K562 (cell line): Measurements from ENCODE around the gene DSCAM. TPM values are rescaled to one million over a fixed set of nuclear protein-coding genes. Genes with fewer than 3 reads are reported as not detected.

Source experiments
- ATAC-seq: fragments of 200-7000 bp; cut with Tn5 transposase; 3 replicates; pipeline ENCODE4 v1.9.1; 2020; ENCODE audit warnings: moderate library complexity
- BruUV-seq: library from RNA; stranded (reverse); fragments of 400-500 nt; replicated peaks from 2 replicates; lab custom pipeline; 2021; lab: Mats Ljungman, UMichigan
- CTCF ChIA-PET: fragments of 300-600 bp; formaldehyde crosslinking; extraction: SDS; loops from one replicate; lab custom pipeline; 2021; ENCODE audit warnings: low intra/inter-chr PET ratio; lab: Yijun Ruan, JAX
- POLR2A ChIA-PET: fragments of 300-600, 350-650 bp; sonication (Branson Sonifier 250); formaldehyde crosslinking; extraction: SDS; loops from one replicate; lab custom pipeline; 2021; ENCODE audit warnings: antibody characterized with exemption, inconsistent platforms; lab: Yijun Ruan, JAX
- DNase-seq, 4 experiments: peaks; one replicate each; pipeline versions ENCODE4 v3.0.0 to v3.0.0-alpha.2; 2011 to 2018; ENCODE audit warnings: low spot score in 3 of 4, mixed read lengths in 3 of 4; ENCODE audit errors: extremely low read depth in 1 of 4
- FAIRE-seq: peaks from 2 replicates; lab custom pipeline; 2011; peaks lifted over from hg19 to GRCh38; lab: Jason Lieb, UNC
- H2AFZ ChIP-seq: 2 replicates; pipeline ENCODE4 v1.6.0; 2011; ENCODE audit warnings: low read depth, low read length, control low read depth, inconsistent platforms
- H3K27ac ChIP-seq: fragments of 200-600 bp; 3 replicates; pipeline ENCODE4 v1.8.0; 2011; ENCODE audit warnings: low read depth, mild to moderate bottlenecking, control low read depth, inconsistent platforms, low read length, moderate library complexity, mixed read lengths; ENCODE audit errors: extremely low read depth
- H3K27me3 ChIP-seq, 2 experiments: fragments of 300-600 bp in 1 of 2; 2 replicates in 1 of 2; 3 replicates in 1 of 2; pipeline versions ENCODE4 v1.6.0 to v1.8.0; 2011; ENCODE audit warnings: inconsistent platforms in 2 of 2, low read length in 2 of 2, mild to moderate bottlenecking in 1 of 2, mixed read lengths in 1 of 2, moderate library complexity in 1 of 2; ENCODE audit not compliant: control insufficient read depth in 2 of 2, insufficient read depth in 2 of 2
- H3K36me3 ChIP-seq: fragments of 300-600 bp; 3 replicates; pipeline ENCODE4 v1.8.0; 2011; ENCODE audit warnings: mild to moderate bottlenecking, low read length, inconsistent platforms; ENCODE audit not compliant: control insufficient read depth, insufficient read depth
- H3K4me1 ChIP-seq, 2 experiments: fragments of 200-600 bp in 1 of 2; replicated peaks in 1 of 2; 2 replicates in 1 of 2; 3 replicates in 1 of 2; pipeline versions ENCODE4 v1.5.1 to v1.8.0; 2011; ENCODE audit warnings: inconsistent platforms in 2 of 2, low read length in 2 of 2, mild to moderate bottlenecking in 1 of 2, mixed read lengths in 1 of 2, moderate library complexity in 1 of 2; ENCODE audit not compliant: control insufficient read depth in 2 of 2, insufficient read depth in 2 of 2
- H3K4me2 ChIP-seq: 2 replicates; pipeline ENCODE4 v1.6.1; 2011; ENCODE audit warnings: low read length, control low read depth, inconsistent platforms, mixed read lengths; ENCODE audit not compliant: insufficient read depth
- H3K4me3 ChIP-seq: fragments of 200-600 bp; sonication (generic), shearing (Covaris generic); 2 replicates; pipeline ENCODE4 v1.5.1; 2016; ENCODE audit warnings: control low read depth, inconsistent platforms
- H3K79me2 ChIP-seq: fragments of 200-600 bp; 3 replicates; pipeline ENCODE4 v1.8.0; 2011; ENCODE audit warnings: low read length, inconsistent platforms; ENCODE audit not compliant: control insufficient read depth, insufficient read depth
- H3K9ac ChIP-seq, 2 experiments: 2 replicates each; pipeline versions ENCODE4 v1.6.0 to v1.6.1; 2011; ENCODE audit warnings: low read depth in 2 of 2, low read length in 2 of 2, control low read depth in 1 of 2, inconsistent platforms in 1 of 2, mild to moderate bottlenecking in 1 of 2, mixed read lengths in 1 of 2; ENCODE audit not compliant: insufficient read depth in 1 of 2
- H3K9me1 ChIP-seq: one replicate; pipeline ENCODE4 v1.6.0; 2011; ENCODE audit warnings: inconsistent platforms, mild to moderate bottlenecking, low read length, moderate library complexity; ENCODE audit not compliant: control insufficient read depth, insufficient read depth
- H3K9me3 ChIP-seq: replicated peaks from 2 replicates; pipeline ENCODE4 v1.5.1; 2011; ENCODE audit warnings: low read depth, low read length, inconsistent platforms; ENCODE audit not compliant: control insufficient read depth, insufficient read depth
- H4K20me1 ChIP-seq: replicated peaks from 2 replicates; pipeline ENCODE4 v1.6.1; 2011; ENCODE audit warnings: low read length, inconsistent platforms, mixed read lengths; ENCODE audit not compliant: control insufficient read depth, insufficient read depth
- BHLHE40 ChIP-seq: IDR thresholded peaks from 2 replicates; pipeline ENCODE4 v1.6.1; 2011; ENCODE audit warnings: low read length, improper control_type of control experiment
- CREM ChIP-seq: IDR thresholded peaks from 2 replicates; pipeline ENCODE4 v1.6.1; 2014; ENCODE audit warnings: antibody characterized with exemption, low read depth
- HBP1 ChIP-seq: fragments of 450-650 bp; formaldehyde crosslinking; IDR thresholded peaks from 2 replicates; pipeline ENCODE4 v1.4.0; 2022; ENCODE audit warnings: missing genetic modification characterization
- HIVEP1 ChIP-seq: fragments of 250-450 bp; sonication (Bioruptor Pico); IDR thresholded peaks from 2 replicates; pipeline ENCODE4 v1.4.0; 2020; ENCODE audit warnings: mild to moderate bottlenecking
- KHSRP ChIP-seq: fragments of 450-650 bp; IDR thresholded peaks from 2 replicates; pipeline ENCODE4 v1.6.1; 2017
- NCOR1 ChIP-seq: fragments of 450-650 bp; IDR thresholded peaks from 2 replicates; pipeline ENCODE4 v1.6.1; 2016; ENCODE audit warnings: mild to moderate bottlenecking, moderate library complexity
- PPARD ChIP-seq: fragments of 250-450 bp; sonication (Bioruptor Pico); IDR thresholded peaks from 2 replicates; pipeline ENCODE4 v1.8.0; 2022; ENCODE audit warnings: inconsistent platforms, mild to moderate bottlenecking, moderate library complexity
- RNF2 ChIP-seq: sonication (generic); IDR thresholded peaks from 2 replicates; pipeline ENCODE4 v1.6.1; 2016
- SPI1 ChIP-seq: IDR thresholded peaks from 2 replicates; pipeline ENCODE4 v1.6.1; 2011; ENCODE audit warnings: low read depth, low read length, control low read depth, borderline replicate concordance
- TCF15 ChIP-seq: fragments of 250-450 bp; sonication (Bioruptor Pico); IDR thresholded peaks from 2 replicates; pipeline ENCODE4 v1.8.0; 2022; ENCODE audit warnings: moderate library complexity, mild to moderate bottlenecking, inconsistent platforms
- TRIM28 ChIP-seq: fragments of 450-650 bp; IDR thresholded peaks from 2 replicates; pipeline ENCODE4 v1.6.1; 2017
- ZKSCAN1 ChIP-seq: fragments of 150-350 bp; IDR thresholded peaks from 2 replicates; pipeline ENCODE4 v1.6.1; 2016; ENCODE audit warnings: low read depth, low read length
- ZNF282 ChIP-seq: sonication (generic); formaldehyde crosslinking; IDR thresholded peaks from 2 replicates; pipeline ENCODE4 v1.8.1; 2023; ENCODE audit warnings: missing genetic modification reagents
- WGBS: fragments of 100-300 bp; shearing (Covaris generic); methylation state at CpG from one replicate; pipeline ENCODE4 v1.1.6; 2016; ENCODE audit warnings: low coverage, mixed read lengths; ENCODE audit not compliant: insufficient coverage; ENCODE audit errors: missing lambda C conversion rate; 5-methylcytosine and 5-hydroxymethylcytosine counted together
- in situ Hi-C: fragments of 300-500 bp; cut with MboI; formaldehyde crosslinking; loops from 4 replicates; pipeline ENCODE4 v1.15.0; 2018; ENCODE audit warnings: inconsistent platforms, mixed read lengths
- intact Hi-C: fragments of 100-400 bp; cut with micrococcal nuclease; formaldehyde crosslinking; loops from 2 replicates; pipeline ENCODE4 v1.14.2; 2022
- polyA plus RNA-seq, 8 experiments: library from polyadenylated mRNA; depleted of rRNA in 4 of 8; stranded (reverse) in 5 of 8; unstranded in 3 of 8; fragments of >200 nt; fragmentation: Nextera tagmentation in 2 of 8; fragmentation: Illumina TruSeq in 1 of 8; extraction: Ambion mirVana in 2 of 8; extraction: Trizol in 1 of 8; gene quantifications; 2 replicates each; pipeline versions ENCODE4 v1.2.1 to v1.2.3, GENCODE V29; 2011 to 2014; ENCODE audit warnings: inconsistent platforms in 1 of 8, missing spikeins in 1 of 8
- total RNA-seq, 7 experiments: library from RNA; depleted of rRNA in 6 of 7; stranded (reverse); fragments of >200 nt in 6 of 7; fragmentation: Illumina TruSeq in 2 of 7; extraction: Trizol in 2 of 7; gene quantifications; 2 replicates each; pipeline versions ENCODE4 v1.2.1 to v1.2.3, GENCODE V29; 2011 to 2021; ENCODE audit warnings: low replicate concordance in 1 of 7

DSCAM gene
- total and polyA plus RNA-seq, 9 of the 15 experiments (the other 6 are each of a cell fraction or from before 2014, with no cell fraction given) = not detected

GRCh38 chr21:40797891-40798290, 49.1 kb downstream of the DSCAM start:
- Histone ChIP-seq H3K27ac (no peak overlapping the region), H2AFZ (no peak overlapping the region), H3K4me1 (no peaks in the 10 kb centered on the region), H3K4me3 (no peak overlapping the region), H4K20me1 (no peaks in the 10 kb centered on the region), H3K9me1 (no peaks in the 10 kb centered on the region), H3K9me3 (peaks cover 5% of the 10 kb centered on the region), H3K27me3 (no peaks in the 10 kb centered on the region), H3K9ac (no peak overlapping the region), H3K36me3 (no peaks in the 10 kb centered on the region), H3K79me2 (no peaks in the 10 kb centered on the region), H3K4me2 (no peak overlapping the region)
- ATAC-seq (no peak), FAIRE-seq (no peak), DNase-seq (no peak)
- ChIA-PET CTCF (no interaction called here), POLR2A (no interaction called here)
- WGBS = 0% methylated on average over 2 of the region's 2 CpGs
- intact Hi-C loops (no loop called here), in situ Hi-C loops (no loop called here)
- TF ChIP-seq CREM (no peak), ZKSCAN1 (no peak), TRIM28 (no peak), PPARD (no peak), NCOR1 (no peak), HBP1 (CRISPR knock-in tag) (no peak), RNF2 (no peak), BHLHE40 (no peak), HIVEP1 (CRISPR knock-in tag) (no peak), SPI1 (no peak), ZNF282 (no peak), KHSRP (no peak), TCF15 (no peak)
- BruUV-seq = no TSS peak
